ENCODE data around the gene KHK. TPM values are rescaled to one million over a fixed set of nuclear protein-coding genes. Genes with fewer than 3 reads are reported as not detected.

KHK gene
- total and polyA plus RNA-seq, 2 donors, result 1.7 to 6.8 TPM

DNA sequence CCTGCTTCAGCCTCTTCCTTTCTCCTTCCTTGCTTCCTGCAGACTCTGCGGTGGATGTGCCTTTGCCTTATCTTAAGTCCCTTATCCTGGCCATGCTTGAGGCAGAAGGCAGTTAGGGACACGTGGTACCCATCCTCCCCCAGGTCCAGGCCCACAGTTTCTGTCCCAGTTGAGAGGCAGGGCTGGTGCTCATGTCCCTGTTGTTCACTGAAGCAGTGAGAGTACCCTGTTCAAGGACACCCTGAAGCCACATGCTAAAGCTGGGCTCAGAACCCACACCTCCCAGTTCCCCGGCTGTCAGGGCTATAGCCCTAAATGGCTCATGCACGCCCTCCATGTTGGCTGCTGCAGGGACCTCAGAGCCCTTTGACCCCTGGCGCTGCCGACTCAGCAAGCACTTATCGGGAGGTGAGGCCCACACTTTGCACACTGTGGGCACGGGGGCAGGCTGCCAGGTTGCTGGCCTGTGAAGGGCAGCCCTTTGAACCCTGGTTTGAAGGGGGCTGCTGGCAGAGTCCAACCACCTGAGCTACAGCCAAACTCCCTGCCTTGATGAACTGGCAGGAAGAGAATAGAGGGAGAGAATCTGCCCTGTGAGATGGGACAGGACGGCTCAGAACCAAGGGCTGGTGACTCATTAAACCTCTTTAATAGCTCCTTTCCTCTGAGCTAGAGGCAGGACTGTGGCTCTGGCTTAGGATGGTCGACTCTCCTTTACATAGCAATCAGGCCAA, 6.3 kb downstream of the KHK start:
- Histone ChIP-seq H3K36me3 (ENCODE audit: insufficient read depth) (no peaks in the 10 kb centered on the region), H3K4me1 (ENCODE audit: insufficient read depth) (no peaks in the 10 kb centered on the region), H3K4me3 (ENCODE audit: low read depth, low read length) (no peak overlapping the region), H3K27ac (ENCODE audit: low read depth) (no peak overlapping the region)
- DNase-seq (ENCODE audit: extremely low spot score), result no peak
- WGBS, result 71% methylated on average over 10 of the region's 10 CpGs

DNA sequence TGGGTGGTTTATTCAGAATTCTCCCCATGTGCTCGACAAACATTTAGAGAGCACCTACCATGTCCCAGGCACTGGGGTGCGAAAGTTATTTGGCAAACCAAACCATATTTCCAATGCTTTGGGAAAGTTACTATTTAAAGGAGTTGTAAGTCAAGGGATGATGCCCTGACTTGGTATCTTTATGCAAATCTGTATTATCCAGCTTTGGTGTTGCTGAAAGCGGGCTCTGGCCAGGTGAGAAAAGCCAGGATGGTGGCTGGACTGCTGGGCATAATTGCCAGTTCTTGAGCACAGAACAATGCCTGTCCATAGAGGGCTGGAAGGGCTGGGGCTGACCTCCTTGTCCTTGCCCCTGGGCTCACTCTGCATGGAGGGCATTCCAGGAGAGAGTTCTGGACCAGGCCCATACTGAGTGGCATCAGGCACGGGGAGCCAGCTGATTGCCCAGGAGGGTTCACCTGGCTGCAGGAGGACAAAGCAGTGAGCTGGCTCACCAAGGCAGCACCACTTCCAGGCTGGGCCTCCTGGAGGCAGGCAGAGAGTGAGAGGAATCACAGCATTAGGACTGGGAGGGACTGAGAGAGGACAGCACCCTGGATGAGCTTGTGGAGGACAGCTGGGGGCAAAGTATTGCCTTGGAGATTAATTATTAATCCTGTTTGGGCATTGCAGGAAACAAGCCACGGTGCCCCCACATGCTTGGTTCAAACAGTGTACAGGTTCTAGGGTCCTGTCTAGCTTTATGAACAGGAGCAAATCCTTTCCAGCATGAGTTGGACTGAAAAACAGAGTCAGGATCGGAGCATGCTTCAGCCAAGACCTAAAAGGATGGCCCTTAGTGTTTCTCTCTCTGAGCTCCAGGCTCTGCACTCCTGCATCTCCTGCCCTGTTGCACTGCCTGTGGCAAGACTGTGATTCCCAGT, 7.1 kb downstream of the KHK start:
- DNase-seq (ENCODE audit: extremely low spot score), result no peak

DNA sequence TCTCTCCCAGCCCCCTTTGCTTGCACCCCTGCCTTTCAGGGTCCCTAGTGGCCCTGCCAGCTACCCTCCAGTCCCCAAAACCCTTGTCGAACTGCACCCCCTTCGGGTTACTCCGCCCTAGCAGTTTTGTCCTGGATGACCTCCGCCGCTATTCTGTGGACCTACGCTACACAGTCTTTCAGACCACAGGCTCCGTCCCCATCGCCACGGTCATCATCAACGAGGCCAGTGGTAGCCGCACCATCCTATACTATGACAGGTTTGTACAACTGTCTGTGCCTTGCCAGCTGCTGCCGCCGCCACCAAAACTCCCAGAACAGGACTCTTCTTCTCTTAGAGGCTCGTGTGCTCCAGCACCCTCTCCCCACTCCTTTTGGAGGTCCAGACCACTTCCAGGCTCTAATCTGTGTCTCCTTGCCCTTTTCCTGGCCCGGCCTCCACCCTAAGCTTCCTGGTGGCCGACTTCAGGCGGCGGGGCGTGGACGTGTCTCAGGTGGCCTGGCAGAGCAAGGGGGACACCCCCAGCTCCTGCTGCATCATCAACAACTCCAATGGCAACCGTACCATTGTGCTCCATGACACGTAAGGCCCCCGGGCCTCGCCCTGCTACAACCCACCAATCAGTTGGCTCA, 7.9 kb downstream of the KHK start:
- H3K36me3 ChIP-seq (ENCODE audit: insufficient read depth), result no peaks in the 10 kb centered on the region
- WGBS, result 92% methylated on average over 24 of the region's 24 CpGs
- no peak overlapping the region for H3K4me3 ChIP-seq (ENCODE audit: low read depth, low read length)
- no peaks in the 10 kb centered on the region for H3K4me1 ChIP-seq (ENCODE audit: insufficient read depth)
- no peak for DNase-seq (ENCODE audit: extremely low spot score)
- no peak overlapping the region for H3K27ac ChIP-seq (ENCODE audit: low read depth)

More for the DNA sequence above, 7.1 kb downstream of the KHK start:
- Histone ChIP-seq H3K36me3 (ENCODE audit: insufficient read depth) (no peaks in the 10 kb centered on the region), H3K4me1 (ENCODE audit: insufficient read depth) (no peaks in the 10 kb centered on the region), H3K27ac (ENCODE audit: low read depth) (no peak overlapping the region), H3K4me3 (ENCODE audit: low read depth, low read length) (no peak overlapping the region)
- WGBS, result 87% methylated on average over 6 of the region's 6 CpGs

DNA sequence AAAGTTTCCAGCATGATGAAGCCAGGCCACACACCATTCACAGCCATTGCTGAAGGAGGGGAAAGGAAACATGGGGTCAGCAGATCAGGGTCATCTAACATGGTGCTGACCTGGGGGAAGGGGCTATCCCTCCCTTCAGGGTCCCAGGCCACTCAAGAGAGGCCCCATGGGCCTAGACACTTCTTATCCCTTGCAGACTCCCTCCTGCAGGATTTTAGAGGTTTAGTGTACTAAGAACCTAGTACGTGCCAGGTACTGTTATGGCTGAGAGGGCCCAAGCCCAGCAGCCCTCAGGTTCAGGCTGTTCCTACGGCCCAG, 8.8 kb downstream of the KHK start:
- 94% methylated on average over 2 of the region's 2 CpGs for WGBS
- DNase-seq (ENCODE audit: extremely low spot score), result no peak
- Histone ChIP-seq H3K4me1 (ENCODE audit: insufficient read depth) (no peaks in the 10 kb centered on the region), H3K4me3 (ENCODE audit: low read depth, low read length) (no peak overlapping the region), H3K27ac (ENCODE audit: low read depth) (no peak overlapping the region), H3K36me3 (ENCODE audit: insufficient read depth) (no peaks in the 10 kb centered on the region)

DNA sequence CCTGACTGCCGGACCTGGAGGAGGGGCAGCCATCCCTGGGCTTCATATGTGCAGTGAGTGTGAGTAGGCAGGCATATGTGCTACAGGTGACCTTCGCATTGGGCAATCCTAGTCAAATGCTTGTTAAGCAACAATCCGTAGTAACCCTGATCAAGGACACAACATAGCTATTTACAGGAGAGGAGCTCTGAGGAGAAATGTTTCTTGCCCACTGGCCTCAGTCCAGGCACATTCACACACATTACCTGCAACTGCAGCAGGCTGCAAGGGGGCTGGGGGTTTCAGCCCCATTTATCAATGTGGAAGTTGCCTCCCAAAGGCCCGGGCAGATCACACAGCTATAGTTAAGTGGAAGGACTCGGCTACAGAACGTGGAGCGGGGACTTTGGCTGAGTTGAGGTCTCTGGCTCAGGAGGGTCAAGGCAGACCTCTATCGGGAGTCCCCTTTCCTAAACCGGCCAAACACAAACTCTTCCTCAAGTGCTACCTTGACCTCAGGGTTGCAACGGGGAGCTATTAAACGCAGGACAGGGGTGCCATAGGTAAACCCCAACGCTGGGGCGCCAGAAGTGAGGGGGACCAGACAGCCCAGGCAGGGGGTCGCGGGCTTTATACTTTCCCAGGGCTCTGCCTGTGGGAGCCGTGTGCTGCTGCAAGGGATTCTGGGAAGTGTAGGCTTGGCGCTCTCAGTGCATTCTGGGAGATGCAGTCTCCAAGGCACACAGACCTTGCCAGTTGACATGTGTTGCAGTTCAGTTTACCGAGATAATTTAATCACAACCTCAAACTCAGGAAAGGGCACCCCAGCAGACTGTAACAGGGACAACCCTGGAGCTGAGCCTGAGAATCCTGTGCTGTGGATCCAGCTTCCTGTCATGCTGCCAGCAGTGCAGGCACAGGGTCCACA, 9.4 kb downstream of the KHK start:
- no peaks in the 10 kb centered on the region for H3K36me3 ChIP-seq (ENCODE audit: insufficient read depth)
- no peaks in the 10 kb centered on the region for H3K4me1 ChIP-seq (ENCODE audit: insufficient read depth)
- DNase-seq (ENCODE audit: extremely low spot score), result no peak
- H3K27ac ChIP-seq (ENCODE audit: low read depth), result no peak overlapping the region
- WGBS, result 25% methylated on average over 18 of the region's 18 CpGs
- H3K4me3 ChIP-seq (ENCODE audit: low read depth, low read length), result peak overlapping the region; percentile 5

DNA sequence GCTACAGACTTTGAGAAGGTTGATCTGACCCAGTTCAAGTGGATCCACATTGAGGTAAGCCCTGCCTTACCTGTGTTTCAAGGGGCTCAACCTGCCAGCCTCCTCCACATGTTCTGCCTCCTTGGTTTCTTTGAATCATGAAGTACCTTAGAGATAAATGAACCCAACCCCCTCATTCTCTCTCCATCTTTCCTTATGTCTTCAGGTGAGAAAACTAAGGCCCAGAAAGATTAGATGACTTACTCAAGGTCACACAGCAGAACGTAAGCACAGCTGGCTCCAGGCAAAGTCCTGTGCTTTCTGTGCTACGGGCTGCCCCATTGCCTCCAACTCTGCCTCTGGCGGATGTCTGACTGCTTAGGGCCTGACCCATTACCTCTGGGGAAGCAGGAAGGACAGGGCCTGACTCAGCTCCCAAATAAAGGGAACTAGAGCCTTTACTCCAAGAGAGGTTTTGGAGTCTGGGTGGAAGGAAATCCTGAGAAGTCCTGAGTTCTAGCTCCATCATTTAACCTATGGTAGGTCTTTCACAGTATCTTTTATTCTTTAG, 10.3 kb downstream of the KHK start:
- 79% methylated on average over 3 of the region's 3 CpGs for WGBS
- DNase-seq (ENCODE audit: extremely low spot score), result no peak
- Histone ChIP-seq H3K36me3 (ENCODE audit: insufficient read depth) (no peaks in the 10 kb centered on the region), H3K4me1 (ENCODE audit: insufficient read depth) (no peaks in the 10 kb centered on the region), H3K4me3 (ENCODE audit: low read depth, low read length) (no peak overlapping the region), H3K27ac (ENCODE audit: low read depth) (no peak overlapping the region)

DNA sequence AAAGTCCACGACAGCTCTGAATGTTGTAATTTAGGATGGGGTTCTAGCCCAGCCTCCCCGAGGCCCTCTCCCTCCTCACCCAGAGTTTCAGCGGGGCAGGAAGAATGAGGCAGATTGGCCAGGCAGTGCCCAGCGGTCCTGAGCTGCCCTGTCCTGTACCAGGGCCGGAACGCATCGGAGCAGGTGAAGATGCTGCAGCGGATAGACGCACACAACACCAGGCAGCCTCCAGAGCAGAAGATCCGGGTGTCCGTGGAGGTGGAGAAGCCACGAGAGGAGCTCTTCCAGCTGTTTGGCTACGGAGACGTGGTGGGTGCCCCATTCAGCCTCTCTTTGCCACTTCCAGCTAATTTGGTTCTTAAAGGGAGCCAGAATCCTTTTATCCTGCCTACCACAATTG, 10.8 kb downstream of the KHK start:
- Histone ChIP-seq H3K4me3 (ENCODE audit: low read depth, low read length) (no peak overlapping the region), H3K4me1 (ENCODE audit: insufficient read depth) (no peaks in the 10 kb centered on the region), H3K36me3 (ENCODE audit: insufficient read depth) (no peaks in the 10 kb centered on the region), H3K27ac (ENCODE audit: low read depth) (no peak overlapping the region)
- 91% methylated on average over 14 of the region's 14 CpGs for WGBS
- no peak for DNase-seq (ENCODE audit: extremely low spot score)

DNA sequence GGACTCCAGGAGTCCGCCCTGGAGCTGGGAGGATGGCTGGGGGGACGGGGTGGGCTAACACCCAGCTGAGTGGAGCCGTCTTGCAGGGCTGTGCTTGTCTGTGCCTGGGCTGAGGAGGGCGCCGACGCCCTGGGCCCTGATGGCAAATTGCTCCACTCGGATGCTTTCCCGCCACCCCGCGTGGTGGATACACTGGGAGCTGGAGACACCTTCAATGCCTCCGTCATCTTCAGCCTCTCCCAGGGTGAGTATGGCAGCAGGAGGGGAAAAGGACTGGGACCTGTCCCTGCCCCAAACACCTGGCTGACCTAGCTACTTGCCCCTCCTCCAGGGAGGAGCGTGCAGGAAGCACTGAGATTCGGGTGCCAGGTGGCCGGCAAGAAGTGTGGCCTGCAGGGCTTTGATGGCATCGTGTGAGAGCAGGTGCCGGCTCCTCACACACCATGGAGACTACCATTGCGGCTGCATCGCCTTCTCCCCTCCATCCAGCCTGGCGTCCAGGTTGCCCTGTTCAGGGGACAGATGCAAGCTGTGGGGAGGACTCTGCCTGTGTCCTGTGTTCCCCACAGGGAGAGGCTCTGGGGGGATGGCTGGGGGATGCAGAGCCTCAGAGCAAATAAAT, 12.9 kb downstream of the KHK start:
- H3K4me3 ChIP-seq (ENCODE audit: low read depth, low read length), result no peak overlapping the region
- no peak for DNase-seq (ENCODE audit: extremely low spot score)
- 92% methylated on average over 19 of the region's 19 CpGs for WGBS
- no peaks in the 10 kb centered on the region for H3K4me1 ChIP-seq (ENCODE audit: insufficient read depth)
- no peaks in the 10 kb centered on the region for H3K36me3 ChIP-seq (ENCODE audit: insufficient read depth)
- no peak overlapping the region for H3K27ac ChIP-seq (ENCODE audit: low read depth)

DNA sequence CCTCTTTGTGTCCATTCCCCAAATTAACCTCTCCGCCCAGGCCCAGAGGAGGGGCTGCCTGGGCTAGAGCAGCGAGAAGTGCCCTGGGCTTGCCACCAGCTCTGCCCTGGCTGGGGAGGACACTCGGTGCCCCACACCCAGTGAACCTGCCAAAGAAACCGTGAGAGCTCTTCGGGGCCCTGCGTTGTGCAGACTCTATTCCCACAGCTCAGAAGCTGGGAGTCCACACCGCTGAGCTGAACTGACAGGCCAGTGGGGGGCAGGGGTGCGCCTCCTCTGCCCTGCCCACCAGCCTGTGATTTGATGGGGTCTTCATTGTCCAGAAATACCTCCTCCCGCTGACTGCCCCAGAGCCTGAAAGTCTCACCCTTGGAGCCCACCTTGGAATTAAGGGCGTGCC, 13.5 kb downstream of the KHK start:
- Histone ChIP-seq H3K36me3 (ENCODE audit: insufficient read depth) (no peaks in the 10 kb centered on the region), H3K27ac (ENCODE audit: low read depth) (no peak overlapping the region), H3K4me3 (ENCODE audit: low read depth, low read length) (no peak overlapping the region), H3K4me1 (ENCODE audit: insufficient read depth) (no peaks in the 10 kb centered on the region)
- WGBS, result 80% methylated on average over 10 of the region's 10 CpGs
- DNase-seq (ENCODE audit: extremely low spot score), result no peak

DNA sequence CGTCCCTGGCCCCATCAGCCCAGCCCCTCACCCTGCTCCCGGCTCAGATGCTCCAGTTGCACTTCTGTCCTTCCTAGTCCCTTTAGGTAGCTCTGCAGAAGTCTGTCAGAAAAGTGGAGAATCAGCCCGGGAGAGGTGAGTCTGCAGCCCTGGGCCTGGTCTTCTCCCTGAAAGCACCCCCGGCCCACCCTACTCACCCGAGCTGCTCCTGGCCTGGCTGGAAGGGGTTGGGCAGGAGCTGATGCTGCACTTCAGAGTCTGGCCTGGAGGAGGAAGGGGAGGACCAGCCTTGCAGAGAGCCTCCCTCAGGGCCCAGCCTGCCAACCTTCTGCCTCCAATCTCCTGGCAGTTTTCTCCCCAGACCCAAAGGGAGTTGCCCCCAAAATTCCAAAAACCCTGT, 15.8 kb downstream of the KHK start:
- H3K4me1 ChIP-seq (ENCODE audit: insufficient read depth), result no peaks in the 10 kb centered on the region
- no peak overlapping the region for H3K4me3 ChIP-seq (ENCODE audit: low read depth, low read length)
- DNase-seq (ENCODE audit: extremely low spot score), result no peak
- no peaks in the 10 kb centered on the region for H3K36me3 ChIP-seq (ENCODE audit: insufficient read depth)
- no peak overlapping the region for H3K27ac ChIP-seq (ENCODE audit: low read depth)
- 69% methylated on average over 5 of the region's 5 CpGs for WGBS

DNA sequence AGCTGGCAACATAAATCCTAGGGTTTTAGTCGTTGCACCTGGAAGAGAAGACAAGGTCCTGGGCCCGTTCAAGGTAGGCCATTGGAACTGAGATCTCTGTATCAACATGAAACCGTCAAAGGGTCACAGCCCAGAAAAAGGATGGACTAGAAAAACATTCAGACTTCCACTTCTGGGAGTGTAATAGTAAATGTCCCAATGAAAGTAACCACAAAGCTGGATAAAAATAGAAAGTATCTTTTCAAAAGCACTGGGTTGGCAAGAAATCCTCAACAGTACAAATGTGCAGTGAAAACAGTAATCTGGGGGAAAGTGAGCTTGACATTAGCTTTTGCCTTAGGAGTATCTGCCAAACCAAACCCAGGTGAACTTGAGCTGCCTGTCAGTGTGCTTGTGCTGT, 19.4 kb downstream of the KHK start:
- no peak for DNase-seq (ENCODE audit: extremely low spot score)
- no peaks in the 10 kb centered on the region for H3K36me3 ChIP-seq (ENCODE audit: insufficient read depth)
- no peaks in the 10 kb centered on the region for H3K4me1 ChIP-seq (ENCODE audit: insufficient read depth)
- no peak overlapping the region for H3K4me3 ChIP-seq (ENCODE audit: low read depth, low read length)
- no peak overlapping the region for H3K27ac ChIP-seq (ENCODE audit: low read depth)
- WGBS, result 71% methylated on average over 3 of the region's 3 CpGs

DNA sequence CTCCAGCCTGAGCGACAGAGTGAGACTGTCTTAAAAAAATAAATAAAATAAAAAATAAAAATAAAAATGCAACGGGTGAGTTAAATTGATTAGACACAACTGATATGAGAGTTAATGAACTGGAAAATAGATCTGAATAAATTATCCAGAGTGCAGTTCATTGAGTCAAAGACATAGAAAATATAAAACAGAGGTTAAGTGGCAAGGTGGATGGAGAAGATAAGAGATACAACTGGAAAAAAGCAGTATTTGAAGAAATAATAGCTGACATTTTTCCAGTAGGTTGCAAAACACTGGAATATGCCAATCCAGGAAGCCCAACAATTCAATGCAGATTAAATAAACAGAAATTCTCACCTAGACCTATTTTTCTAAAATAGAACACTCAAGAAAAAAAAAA, 21.6 kb downstream of the KHK start:
- 80% methylated on average over 2 of the region's 2 CpGs for WGBS
- Histone ChIP-seq H3K4me3 (ENCODE audit: low read depth, low read length) (no peak overlapping the region), H3K4me1 (ENCODE audit: insufficient read depth) (no peaks in the 10 kb centered on the region), H3K36me3 (ENCODE audit: insufficient read depth) (no peaks in the 10 kb centered on the region), H3K27ac (ENCODE audit: low read depth) (no peak overlapping the region)
- no peak for DNase-seq (ENCODE audit: extremely low spot score)

DNA sequence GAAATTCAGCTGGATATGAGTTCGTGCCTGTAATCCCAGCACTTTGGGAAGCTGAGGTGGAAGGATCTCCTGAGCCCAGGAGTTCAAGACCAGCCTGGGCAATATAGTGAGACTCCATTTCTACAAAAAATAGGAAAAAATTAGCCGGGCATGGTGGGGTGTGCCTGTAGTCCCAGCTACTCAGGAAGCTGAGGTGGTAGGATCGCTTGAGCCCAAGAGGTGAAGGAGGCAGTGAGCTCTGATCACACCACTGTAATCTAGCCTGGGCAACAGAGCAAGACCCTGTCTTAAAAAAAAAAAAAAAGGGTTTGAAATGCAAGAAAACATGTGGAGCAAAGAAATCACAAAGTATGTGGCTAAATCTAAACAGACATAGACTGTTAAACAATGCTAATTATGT, 22.5 kb downstream of the KHK start:
- no peaks in the 10 kb centered on the region for H3K4me1 ChIP-seq (ENCODE audit: insufficient read depth)
- no peak overlapping the region for H3K4me3 ChIP-seq (ENCODE audit: low read depth, low read length)
- H3K36me3 ChIP-seq (ENCODE audit: insufficient read depth), result no peaks in the 10 kb centered on the region
- H3K27ac ChIP-seq (ENCODE audit: low read depth), result no peak overlapping the region
- DNase-seq (ENCODE audit: extremely low spot score), result no peak
- 90% methylated on average over 3 of the region's 3 CpGs for WGBS
